GM21825 (cell line): ENCODE results near the gene SPOP.
"Not testable (repeated sequence)": the region's sequence is repeated elsewhere in the genome, so short reads cannot be mapped to it uniquely, and the experiment has no call there.

Experiments
- ATAC-seq: cut with Tn5 transposase; IDR thresholded peaks from one replicate; pipeline ENCODE4 v1.9.1; 2021; ENCODE audit warnings: mild to moderate bottlenecking, moderate library complexity; ENCODE audit not compliant: unreplicated experiment

The SPOP gene

DNA sequence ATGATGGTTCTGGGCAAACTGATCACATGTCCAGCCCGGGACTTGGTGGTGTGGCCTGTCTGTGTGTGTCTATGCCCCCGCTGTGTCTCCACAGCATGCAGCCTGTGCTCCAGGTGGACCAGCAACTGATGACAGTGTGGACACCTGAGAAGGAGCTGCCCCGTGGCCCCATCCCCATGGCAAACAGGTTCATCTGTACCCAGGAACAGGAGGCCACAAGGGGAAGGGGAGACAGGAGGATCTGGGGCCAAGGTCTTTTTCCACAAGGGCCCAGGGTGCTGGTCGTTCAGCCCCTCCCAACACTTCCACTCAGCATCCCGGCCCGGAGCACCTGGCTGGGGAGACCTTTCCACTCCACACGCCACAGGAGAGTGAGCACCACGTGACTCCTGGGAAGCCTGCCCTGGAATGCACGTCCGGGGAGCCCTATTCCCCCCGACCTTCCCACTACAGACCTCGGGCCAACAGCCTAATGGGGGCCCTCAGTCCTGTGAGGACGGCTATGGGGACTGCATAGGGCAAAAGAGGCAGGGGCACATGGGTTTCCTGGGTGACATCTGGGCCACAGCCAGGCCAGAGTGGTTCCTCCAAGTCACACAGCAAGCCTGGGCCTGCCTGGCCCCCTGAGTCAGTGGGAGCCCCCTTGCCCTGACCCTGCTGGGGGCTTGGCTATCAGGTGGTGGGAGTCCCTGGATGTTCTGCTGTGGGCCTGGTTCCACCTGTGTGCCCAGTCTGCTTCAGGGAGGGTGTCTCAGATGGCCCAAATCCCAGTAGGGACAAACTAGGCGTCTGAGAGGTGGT, 123.0 kb downstream of the SPOP start:
- no peak for ATAC-seq

GRCh38 chr17:49553676-49554335, 124.1 kb downstream of the SPOP start:
- no peak for ATAC-seq

DNA sequence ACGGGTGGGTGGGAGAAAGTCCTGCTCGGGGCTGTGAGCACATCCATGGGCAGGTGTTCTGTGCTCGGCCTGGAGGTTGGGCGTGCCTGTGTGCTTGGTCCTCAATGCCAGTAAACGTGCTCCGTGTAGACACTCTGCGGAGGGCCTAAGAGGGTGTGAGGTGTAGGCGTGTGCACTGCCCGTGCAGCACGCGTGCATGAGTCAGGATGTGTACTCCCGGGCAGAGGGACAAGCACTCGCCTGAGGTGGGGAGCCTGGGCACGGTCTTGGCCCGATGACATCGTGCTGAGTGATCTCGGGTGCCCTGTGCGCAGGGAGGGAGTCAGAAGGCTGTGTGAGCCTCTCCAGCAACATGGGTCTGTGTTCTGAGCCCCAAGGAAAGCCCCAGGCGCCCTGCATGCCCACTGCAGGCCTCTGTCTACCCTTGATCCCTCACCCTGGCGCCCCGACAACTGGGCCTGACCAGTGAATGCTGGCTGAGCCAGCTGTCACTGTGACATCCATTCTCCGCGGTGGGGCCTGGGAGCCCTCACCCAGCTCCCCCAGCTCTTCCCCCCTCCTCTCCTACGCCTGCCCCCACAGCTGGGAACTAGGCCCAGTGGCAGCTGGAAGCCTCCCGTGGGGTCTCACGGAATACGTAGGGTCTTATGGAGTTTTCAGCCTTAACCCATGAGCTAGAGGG, 125.7 kb downstream of the SPOP start:
- no peak for ATAC-seq

DNA sequence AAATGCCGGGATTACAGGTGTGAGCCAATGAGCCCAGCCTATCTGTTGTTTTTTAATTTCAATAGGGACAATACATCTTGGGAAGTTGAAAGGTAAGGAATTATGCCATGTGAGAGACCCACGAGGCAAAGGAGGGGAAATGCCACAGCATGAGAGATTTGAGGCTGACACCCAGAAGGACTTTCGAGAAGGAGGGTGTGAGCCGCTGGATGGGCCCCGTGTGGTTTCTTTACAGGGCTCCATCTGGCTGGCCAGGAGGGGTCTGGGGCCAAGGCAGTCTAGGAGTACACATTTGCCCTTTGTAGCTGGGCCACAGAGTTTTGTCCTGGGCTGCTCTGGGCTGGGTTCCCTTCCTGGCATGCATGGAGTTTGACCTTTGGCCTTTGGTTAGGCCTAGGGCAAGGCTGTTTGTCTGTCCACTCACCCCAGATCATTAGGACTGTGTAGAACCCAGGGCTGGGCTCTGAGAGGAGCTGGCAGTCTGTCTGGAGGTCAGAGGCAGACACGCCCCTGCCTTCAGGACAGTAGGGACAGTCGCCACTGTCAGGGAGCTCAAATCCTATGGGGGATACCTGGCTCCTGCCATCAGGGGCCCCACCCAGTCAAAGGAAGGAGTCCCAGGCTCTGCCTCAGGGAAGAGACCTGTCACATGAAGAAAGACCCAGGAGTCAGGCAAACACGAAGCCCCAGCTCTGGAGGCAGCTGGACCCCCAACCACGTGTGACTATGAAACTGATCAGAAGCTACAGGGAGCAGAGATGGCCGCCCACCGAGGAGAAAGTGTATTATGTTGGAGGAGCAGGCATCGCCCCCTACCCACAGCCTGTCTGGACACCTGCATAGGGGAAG, 126.5 kb downstream of the SPOP start:
- ATAC-seq, result no peak

DNA sequence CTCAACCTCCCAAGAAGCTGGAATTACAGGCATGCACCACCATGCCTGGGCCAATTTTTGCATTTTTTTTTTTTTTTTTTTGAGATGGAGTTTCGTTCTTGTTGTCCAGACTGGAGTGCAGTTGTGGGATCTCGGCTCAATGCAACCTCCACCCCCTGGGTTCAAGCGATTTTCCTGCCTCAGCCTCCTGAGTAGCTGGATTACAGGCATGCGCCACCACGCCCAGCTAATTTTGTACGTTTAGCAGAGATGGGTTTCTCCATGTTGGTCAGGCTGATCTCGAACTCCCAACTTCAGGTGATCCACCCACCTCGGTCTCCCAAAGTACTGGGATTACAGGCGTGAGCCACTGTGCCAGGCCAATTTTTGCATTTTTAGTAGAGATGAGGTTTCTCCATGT, 127.1 kb downstream of the SPOP start:
- not testable (repeated sequence) for ATAC-seq

- no peak for ATAC-seq
These were observed 127.9 kb downstream of the SPOP start for GRCh38 chr17:49549691-49550678.

GRCh38 chr17:49549311-49549605, 128.6 kb downstream of the SPOP start:
- ATAC-seq, result no peak
